IPS-20b (cell line): ENCODE results near the gene ARHGDIA.

Experiments used
- H3K27ac ChIP-seq: one replicate; pipeline ENCODE4 v1.5.1; 2013; ENCODE audit warnings: low read length
- H3K27me3 ChIP-seq: 2 replicates; pipeline ENCODE4 v1.6.1; 2013; ENCODE audit warnings: mild to moderate bottlenecking, low read length, inconsistent platforms; ENCODE audit not compliant: insufficient read depth
- H3K36me3 ChIP-seq: 2 replicates; pipeline ENCODE4 v1.6.1; 2013; ENCODE audit warnings: low read depth, mild to moderate bottlenecking, inconsistent platforms, low read length, moderate library complexity; ENCODE audit not compliant: insufficient read depth
- H3K4me1 ChIP-seq: 2 replicates; pipeline ENCODE4 v1.6.1; 2013; ENCODE audit warnings: mild to moderate bottlenecking, control low read depth, inconsistent platforms, low read length, moderate library complexity; ENCODE audit not compliant: insufficient read depth
- H3K4me3 ChIP-seq: 2 replicates; pipeline ENCODE4 v1.5.1; 2013; ENCODE audit warnings: mild to moderate bottlenecking, low read length, inconsistent platforms
- H3K9ac ChIP-seq: 2 replicates; pipeline ENCODE4 v1.6.1; 2013; ENCODE audit warnings: low read depth, mild to moderate bottlenecking, inconsistent platforms, low read length, moderate library complexity
- H3K9me3 ChIP-seq: 2 replicates; pipeline ENCODE4 v1.6.1; 2013; ENCODE audit warnings: mild to moderate bottlenecking, low read depth, low read length, inconsistent platforms; ENCODE audit not compliant: insufficient read depth

Gene ARHGDIA

DNA sequence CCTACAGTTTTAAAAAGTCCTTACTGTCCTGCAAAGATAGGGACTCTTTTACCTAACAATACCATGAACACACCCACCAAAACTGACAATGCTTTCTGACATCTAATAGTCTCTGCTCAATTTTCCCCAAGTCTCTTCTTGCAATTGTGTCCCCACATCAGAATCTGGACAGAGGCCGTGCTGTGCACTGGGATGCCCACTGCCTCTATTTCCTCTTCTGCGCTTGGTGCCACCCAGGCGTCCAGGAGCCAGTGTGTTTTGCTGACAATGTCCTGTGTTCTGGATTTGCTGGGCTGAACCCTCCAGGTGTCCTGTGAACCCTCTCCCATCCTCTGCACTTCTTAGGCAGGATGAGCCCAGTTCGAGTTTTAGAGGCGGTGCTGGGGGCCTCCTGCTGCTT is 6.4 kb upstream of the ARHGDIA start:
- H3K36me3 ChIP-seq, result peaks cover 42% of the 10 kb centered on the region
- H3K4me1 ChIP-seq, result no peaks in the 10 kb centered on the region
- H3K27me3 ChIP-seq, result no peaks in the 10 kb centered on the region
- H3K9me3 ChIP-seq, result no peaks in the 10 kb centered on the region
- H3K9ac ChIP-seq, result no peak overlapping the region
- H3K27ac ChIP-seq, result no peak overlapping the region
- no peak overlapping the region for H3K4me3 ChIP-seq

DNA sequence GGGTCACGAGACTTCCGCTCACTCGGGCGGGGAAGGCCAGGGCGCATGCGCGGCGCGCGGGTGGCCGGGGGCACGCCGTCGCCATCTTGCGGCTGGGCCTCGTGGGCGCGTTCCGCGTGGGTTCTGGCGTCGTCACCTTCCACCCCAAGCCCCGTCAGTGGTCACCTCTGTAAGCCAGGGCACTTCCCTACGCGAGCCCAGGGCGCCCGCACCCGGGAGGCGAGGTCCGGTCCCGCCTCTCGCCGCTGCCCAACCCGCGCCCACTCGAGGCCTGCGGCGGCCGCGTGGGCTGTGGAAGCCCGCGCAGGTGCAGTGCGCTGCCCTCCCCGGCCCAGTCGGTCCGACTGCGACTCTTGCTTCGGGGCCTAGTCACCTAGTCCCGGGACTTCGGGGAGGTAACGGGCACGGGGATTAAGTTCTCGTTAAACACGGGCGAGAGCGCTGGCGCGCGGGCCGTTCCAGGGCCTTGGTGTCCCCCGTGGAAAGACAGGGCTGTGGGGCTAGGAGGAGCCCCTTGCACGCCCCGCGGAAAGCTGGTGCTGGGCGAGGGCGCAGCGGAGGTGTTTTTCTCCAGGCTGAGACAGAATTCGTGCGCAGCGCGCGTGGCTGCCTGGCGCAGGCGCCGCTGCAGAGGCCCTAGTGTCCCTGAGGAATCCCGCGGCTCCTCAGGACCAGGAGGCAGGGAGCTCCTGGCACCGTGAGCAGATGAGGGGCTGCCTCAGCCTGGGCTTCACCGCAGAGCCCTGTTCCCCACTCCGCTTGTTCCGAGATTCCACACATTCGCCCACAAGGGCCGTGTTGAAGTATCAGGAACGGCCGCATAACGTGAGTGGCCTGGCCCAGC is 472 bp upstream of the ARHGDIA start:
- peaks cover 6% of the 10 kb centered on the region; the same call in 1 of the 2 replicates for H3K36me3 ChIP-seq

DNA sequence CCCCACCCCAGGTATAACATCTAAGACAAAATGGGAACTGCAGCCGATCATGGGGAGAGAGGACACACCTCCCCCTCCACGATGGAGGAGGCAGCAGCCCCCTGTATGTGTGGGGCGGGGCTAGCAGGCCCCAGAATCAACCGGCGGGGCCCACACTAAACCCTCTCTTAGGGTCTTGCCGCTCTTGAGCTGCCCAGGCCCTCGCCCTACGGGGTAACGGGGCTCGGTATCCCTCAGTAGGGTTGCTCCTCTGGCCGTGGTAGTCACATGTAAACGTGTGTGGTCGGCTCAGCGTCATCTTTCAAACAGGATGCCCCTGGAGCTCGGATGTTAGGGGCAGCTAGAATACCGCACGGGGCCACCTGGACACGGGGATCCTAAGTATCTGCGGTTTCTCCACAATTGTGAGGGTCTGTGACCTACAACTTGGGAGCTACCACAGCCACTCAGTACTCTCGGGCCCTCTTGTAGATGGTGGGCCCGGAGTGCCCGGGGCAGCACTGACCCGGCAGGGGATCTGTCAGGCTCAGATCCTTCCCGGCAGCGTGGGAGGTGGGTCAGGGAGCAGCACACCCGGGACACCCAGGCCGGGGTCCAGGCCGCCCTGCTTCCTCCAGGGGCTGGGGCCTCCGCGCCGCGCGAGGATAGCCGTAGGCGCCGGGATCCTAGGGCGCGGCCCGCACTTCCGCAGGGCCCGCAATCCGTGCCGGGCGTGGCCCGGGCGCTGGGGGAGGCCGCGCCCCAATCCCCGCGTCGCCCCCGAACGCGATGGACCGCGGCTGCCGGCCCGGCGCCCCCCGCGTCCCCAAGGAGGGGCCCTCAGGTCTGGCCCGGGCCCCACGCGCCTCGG is 781 bp downstream of the ARHGDIA start:
- Histone ChIP-seq H3K36me3 (peaks cover 14% of the 10 kb centered on the region; the same call in 1 of the 2 replicates), H3K9me3 (no peaks in the 10 kb centered on the region), H3K27ac (no peak overlapping the region), H3K4me1 (no peaks in the 10 kb centered on the region), H3K9ac (peak overlapping the region; percentile 81; the same call in 1 of the 2 replicates), H3K4me3 (peak overlapping the region; percentile 89), H3K27me3 (no peaks in the 10 kb centered on the region)

More for the DNA sequence above, 472 bp upstream of the ARHGDIA start:
- H3K4me3 ChIP-seq, result peak overlapping the region; percentile 91
- no peaks in the 10 kb centered on the region for H3K4me1 ChIP-seq
- peak overlapping the region; percentile 98 for H3K9ac ChIP-seq
- H3K27me3 ChIP-seq, result no peaks in the 10 kb centered on the region
- H3K9me3 ChIP-seq, result no peaks in the 10 kb centered on the region
- H3K27ac ChIP-seq, result peak overlapping the region; percentile 76

DNA sequence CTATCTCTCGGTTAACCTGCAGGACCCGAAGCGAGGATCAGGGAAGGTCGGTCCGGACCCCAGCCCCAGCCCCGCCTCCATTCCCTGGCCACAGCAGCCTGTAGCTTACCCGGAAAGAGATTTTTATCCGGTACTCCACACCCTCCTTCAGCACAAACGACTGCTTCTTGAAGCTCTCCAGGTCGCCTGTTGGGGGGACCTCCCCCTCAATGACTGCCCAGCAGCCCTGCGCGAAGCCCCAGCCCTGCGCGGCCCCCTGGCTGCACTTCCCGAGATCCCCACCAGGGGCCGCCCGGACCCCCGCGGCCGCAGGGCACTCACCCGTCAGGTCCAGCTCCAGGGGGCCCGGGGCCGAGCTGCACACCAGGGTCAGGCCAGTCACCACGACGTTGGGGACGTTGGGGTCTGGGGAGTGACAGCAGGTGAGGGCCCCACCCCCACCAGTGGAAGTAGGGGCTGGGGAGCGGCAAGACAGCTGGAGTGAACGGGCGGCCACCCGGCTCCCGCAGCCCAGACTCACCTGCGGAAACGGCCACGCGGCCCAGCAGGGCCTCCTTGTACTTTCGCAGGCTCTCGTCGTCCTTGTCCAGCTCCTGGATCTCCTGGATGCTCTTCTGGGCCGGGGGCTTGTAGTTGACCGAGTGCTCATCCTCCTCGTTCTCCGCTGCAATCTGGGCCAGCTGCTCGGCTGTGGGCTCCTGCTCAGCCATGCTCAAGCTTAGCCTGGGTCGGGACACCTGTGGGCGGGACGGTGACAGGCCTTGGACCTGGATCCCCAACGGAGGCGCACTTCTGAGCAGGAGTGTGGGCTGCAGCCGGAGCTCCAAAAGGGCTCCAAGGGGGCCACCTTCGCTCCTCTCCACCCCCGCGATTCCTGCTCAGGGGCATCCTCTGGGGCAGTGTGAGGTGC is 1.7 kb downstream of the ARHGDIA start:
- Histone ChIP-seq H3K27me3 (no peaks in the 10 kb centered on the region), H3K9ac (peak overlapping the region; percentile 81), H3K4me3 (peak overlapping the region; percentile 89), H3K4me1 (no peaks in the 10 kb centered on the region), H3K27ac (no peak overlapping the region), H3K36me3 (peaks cover 17% of the 10 kb centered on the region; the same call in 1 of the 2 replicates), H3K9me3 (no peaks in the 10 kb centered on the region)

DNA sequence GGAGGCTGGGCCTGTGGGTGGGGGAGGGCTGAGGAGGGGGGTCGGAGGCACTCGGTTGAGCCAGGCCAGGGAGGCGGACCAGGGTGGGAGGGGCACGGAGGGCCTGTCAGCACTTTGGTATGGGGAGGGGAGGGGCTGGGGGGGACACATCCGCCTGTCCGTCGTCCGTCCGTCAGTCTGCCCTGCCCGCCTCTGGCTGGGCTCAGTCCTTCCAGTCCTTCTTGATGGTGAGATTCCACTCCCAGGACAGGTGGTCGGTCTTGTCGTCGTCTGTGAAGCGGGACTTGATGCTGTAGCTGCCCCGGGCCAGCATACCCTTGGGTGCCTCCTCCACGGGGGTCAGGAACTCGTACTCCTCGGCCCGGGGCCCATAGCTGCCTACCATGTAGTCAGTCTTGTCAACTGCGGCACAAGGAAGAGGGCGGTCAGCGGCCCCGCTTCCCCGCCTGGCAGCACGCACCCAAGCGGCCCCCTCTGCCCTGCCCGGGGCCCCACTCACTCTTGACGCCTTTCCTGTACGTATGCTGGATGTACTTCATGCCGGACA is 2.4 kb downstream of the ARHGDIA start:
- Histone ChIP-seq H3K27ac (no peak overlapping the region), H3K9ac (no peak overlapping the region), H3K9me3 (no peaks in the 10 kb centered on the region), H3K36me3 (peaks cover 24% of the 10 kb centered on the region), H3K27me3 (no peaks in the 10 kb centered on the region), H3K4me1 (no peaks in the 10 kb centered on the region), H3K4me3 (no peak overlapping the region)

DNA sequence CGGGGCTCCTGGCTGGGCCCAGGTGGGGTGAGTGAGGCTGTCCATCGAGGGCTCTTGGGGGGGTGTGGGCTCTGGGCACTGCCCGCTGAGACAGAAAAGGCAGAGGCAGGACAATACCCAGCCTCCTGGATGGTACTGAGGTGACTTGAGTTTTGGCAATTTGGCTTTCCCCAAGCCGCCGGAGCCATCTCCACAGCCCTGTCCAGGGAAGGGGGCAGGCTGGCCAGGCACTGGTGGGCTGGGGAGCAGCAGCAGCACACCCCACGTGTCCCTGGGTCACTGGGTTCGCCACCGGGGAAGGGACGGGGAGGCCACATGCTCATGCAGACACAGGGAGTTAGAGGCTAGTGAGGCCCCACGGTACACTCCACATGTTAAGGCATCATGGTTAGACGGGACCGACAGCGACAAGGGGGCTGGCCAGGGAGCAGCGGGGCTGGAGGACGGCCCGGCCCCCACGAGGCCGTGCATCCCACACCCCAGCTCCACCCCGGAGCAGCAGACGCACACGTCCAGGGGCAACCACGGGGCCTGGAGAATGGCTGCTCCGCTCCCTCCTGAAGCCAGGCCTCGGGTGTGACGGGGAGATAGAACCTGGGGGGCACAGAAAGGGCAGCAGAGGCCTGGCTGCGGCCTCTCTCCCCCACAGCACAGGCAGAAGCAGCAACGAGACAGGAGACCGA is 3.0 kb downstream of the ARHGDIA start:
- peak overlapping the region; percentile 45 for H3K9ac ChIP-seq
- H3K27me3 ChIP-seq, result no peaks in the 10 kb centered on the region
- no peak overlapping the region for H3K4me3 ChIP-seq
- peaks cover 30% of the 10 kb centered on the region for H3K36me3 ChIP-seq
- H3K9me3 ChIP-seq, result no peaks in the 10 kb centered on the region
- no peaks in the 10 kb centered on the region for H3K4me1 ChIP-seq
- H3K27ac ChIP-seq, result no peak overlapping the region

DNA sequence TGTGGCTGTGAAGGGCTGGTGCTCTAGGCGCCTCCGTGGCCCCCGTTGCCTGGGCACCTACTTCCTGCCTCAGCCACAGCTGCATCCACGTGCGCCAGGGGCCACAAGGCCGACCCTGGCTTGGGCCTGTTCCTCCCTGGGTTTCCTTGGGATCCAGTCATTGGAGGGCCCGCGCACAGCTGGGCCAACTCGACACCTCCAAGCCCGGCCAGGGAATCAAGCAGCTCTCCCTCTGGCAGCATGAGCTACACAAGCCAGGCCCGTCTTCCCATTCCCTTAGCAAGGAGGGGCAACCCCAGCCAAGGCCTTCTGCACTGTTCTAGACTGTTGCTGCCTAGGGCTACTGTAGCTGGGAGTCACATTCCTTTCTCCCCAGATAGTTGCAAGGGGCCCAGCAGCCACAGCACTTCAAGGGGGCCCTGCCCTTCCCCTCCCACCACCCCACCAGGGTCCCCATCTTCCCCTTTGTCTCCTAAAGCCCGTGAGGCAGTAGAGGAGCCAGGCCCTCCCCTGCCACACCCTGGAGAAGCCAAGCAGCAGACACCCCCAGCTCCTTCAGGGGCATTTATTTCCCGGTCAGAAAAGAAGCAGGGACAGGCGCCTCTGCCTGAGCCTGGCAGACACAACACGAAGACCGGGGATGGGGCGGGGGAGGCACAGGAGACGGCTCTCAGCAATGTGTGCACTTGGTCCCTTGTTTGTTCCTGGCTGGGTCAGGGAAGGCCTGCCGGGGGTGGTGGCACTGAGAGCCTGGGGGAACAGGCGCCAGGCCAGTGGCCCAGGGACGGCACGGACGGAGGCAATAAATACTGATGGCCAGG is 3.8 kb downstream of the ARHGDIA start:
- H3K9ac ChIP-seq, result peak overlapping the region; percentile 45; the same call in 1 of the 2 replicates
- peak overlapping the region; percentile 28 for H3K27ac ChIP-seq
- H3K4me3 ChIP-seq, result no peak overlapping the region
- no peaks in the 10 kb centered on the region for H3K4me1 ChIP-seq
- peaks cover 36% of the 10 kb centered on the region for H3K36me3 ChIP-seq
- no peaks in the 10 kb centered on the region for H3K27me3 ChIP-seq
- H3K9me3 ChIP-seq, result no peaks in the 10 kb centered on the region

DNA sequence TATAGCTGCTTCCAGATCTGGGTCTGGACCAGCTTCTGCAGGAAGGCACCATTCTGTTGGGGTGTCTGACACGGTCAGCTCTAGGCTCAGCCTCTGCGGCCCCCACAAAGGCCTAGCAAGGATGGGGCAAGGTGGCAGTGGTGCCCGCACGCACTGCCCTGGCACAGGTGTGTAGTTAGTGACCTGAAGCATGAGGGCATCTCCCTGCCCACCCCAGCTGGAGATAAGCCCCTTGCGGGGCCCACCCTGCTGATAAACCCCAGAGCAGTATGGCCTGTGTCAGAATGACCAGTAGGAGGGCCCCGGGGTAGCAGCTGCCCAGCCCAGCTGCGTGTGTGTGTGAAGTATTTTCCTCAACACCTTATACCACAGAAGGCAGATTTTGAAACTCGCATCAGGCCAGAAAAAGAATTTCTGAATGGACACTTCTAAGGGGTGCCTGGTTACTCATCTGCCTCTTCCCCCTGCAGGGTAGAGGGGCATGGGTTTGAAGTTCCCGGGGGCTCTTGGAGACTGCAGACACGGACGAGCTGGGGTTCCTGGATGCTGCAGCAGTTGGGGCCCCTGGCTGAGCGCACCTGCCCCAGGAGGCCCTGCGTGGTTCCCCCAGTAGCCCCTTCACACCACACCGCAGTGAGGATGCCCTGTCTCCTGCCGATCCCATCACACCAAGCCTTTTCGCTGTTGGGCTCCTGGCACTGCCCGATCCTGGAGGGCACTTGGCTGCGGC is 4.5 kb downstream of the ARHGDIA start:
- H3K9ac ChIP-seq, result peak overlapping the region; percentile 45; the same call in 1 of the 2 replicates
- H3K36me3 ChIP-seq, result peaks cover 36% of the 10 kb centered on the region
- H3K4me3 ChIP-seq, result no peak overlapping the region
- H3K4me1 ChIP-seq, result no peaks in the 10 kb centered on the region
- no peaks in the 10 kb centered on the region for H3K27me3 ChIP-seq
- H3K9me3 ChIP-seq, result no peaks in the 10 kb centered on the region
- peak overlapping the region; percentile 28 for H3K27ac ChIP-seq

DNA sequence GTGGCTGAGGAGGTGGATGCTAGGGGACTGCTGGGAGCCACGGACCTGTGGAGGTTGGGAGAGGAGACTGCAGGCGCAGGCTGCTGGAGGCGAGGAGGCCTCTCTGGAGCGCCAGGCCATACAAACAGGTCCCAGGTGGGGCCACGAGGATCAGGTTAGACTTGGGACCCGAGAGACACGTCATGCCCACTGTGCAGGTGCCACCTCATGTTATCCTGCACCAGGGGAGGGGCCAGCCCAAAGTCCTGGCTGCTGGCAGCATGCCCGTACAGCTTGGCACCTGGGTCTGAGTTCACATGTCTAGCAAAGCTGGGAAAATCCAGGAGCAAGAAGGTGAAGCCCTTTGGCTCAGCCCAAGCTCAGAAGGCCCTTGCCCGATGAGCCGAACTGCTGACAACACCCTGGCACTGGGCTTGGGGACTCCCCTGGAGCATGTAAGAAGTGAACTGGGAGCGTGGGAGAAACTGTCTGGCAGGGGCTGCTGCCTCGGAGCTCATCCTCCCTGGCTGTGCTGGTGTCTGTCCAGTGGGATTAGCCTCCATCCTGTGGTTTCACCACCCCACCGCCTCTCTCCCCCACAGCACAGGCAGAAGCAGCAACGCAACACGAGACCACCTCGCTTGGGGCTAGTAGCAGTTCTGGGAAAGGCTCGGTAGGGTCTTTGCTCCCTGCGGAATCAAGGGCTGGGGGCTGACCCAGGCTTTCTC is 5.3 kb downstream of the ARHGDIA start:
- Histone ChIP-seq H3K4me3 (no peak overlapping the region), H3K27ac (no peak overlapping the region), H3K9ac (no peak overlapping the region), H3K27me3 (no peaks in the 10 kb centered on the region), H3K9me3 (no peaks in the 10 kb centered on the region), H3K4me1 (no peaks in the 10 kb centered on the region), H3K36me3 (peaks cover 36% of the 10 kb centered on the region)
